SU-DHL-6 (cell line): ENCODE measurements around the gene SAMMSON.

Experiments
- CTCF ChIP-seq: fragments of 200-600 bp; sonication (generic); IDR thresholded peaks from one replicate; pipeline ENCODE4 v1.5.1; 2017; ENCODE audit warnings: antibody characterized with exemption, mild to moderate bottlenecking, low read length, moderate library complexity; ENCODE audit not compliant: insufficient read depth, poor library complexity, severe bottlenecking
- EZH2phosphoT487 ChIP-seq: fragments of 200-600 bp; sonication (generic), shearing (Covaris generic); conservative IDR thresholded peaks from 2 replicates; pipeline ENCODE4 v1.6.1; 2018; ENCODE audit warnings: mild to moderate bottlenecking, antibody characterized with exemption, low read length, moderate library complexity, mixed read lengths

- TF ChIP-seq CTCF: no peak
- TF ChIP-seq EZH2phosphoT487: no peak
These were observed 12.0 kb downstream of the SAMMSON start for GRCh38 chr3:70011582-70011981.
